Stimulated activated CD4-positive, alpha-beta T cell treated with anti-CD3 and anti-CD28 coated beads, Interleukin-12 subunit alpha, Interleukin-12 subunit beta, amount 100 ng/mL, for 4 hours (primary cell): ENCODE results near the gene WNT3A.
A peak's percentile ranks its signal among the peaks of the same experiment; 100 is the strongest.

Experiments used
- DNase-seq: peaks from one replicate; pipeline ENCODE4 v3.0.0-alpha.2; 2020

Gene WNT3A

DNA sequence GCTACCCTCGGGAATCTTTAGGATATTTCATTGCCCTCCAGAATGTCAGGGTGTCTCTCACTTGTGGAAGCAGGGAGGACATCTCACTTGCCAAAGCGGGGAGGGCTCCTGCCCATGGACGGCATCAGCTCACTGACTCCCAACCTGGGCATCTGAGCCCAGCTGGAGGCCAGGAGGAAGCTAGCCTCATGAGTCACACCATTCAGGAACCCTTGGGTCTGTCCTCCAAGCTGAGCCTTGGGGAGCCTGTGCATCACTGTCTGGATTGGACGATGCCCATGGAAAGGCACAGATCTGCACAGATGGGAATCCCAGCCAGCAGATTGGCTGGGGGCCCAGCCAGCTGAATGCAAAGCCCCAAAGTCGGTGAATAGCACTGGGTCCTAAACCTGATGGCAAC, 25.2 kb downstream of the WNT3A start:
- no peak for DNase-seq

- no peak for DNase-seq
Measured at GRCh38 chr1:228033376-228033775, 26.6 kb downstream of the WNT3A start.

GRCh38 chr1:228034954-228035837, 28.4 kb downstream of the WNT3A start:
- DNase-seq = no peak

DNA sequence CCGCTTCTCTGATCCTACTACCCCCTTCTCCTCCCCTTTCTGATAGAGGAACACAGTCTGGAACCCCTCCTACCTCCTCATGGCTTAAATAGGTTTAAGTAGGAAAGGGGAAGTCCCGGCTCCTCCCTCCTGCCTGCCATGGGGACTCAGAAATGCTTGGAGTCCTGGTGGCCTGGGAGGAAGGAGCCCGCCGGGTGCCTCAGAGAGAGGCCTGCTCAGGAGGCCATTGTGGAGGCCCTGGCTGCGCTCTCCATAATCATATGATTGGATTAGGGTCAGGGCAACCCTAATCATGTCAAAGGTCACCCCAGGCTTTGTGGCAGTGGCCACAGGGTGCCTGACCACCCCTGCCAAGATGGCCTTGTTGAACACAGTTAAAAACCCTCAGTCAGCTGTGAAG, 29.0 kb downstream of the WNT3A start:
- DNase-seq = no peak

- no peak for DNase-seq
Measured at GRCh38 chr1:228036701-228037231, 30.0 kb downstream of the WNT3A start.

DNA sequence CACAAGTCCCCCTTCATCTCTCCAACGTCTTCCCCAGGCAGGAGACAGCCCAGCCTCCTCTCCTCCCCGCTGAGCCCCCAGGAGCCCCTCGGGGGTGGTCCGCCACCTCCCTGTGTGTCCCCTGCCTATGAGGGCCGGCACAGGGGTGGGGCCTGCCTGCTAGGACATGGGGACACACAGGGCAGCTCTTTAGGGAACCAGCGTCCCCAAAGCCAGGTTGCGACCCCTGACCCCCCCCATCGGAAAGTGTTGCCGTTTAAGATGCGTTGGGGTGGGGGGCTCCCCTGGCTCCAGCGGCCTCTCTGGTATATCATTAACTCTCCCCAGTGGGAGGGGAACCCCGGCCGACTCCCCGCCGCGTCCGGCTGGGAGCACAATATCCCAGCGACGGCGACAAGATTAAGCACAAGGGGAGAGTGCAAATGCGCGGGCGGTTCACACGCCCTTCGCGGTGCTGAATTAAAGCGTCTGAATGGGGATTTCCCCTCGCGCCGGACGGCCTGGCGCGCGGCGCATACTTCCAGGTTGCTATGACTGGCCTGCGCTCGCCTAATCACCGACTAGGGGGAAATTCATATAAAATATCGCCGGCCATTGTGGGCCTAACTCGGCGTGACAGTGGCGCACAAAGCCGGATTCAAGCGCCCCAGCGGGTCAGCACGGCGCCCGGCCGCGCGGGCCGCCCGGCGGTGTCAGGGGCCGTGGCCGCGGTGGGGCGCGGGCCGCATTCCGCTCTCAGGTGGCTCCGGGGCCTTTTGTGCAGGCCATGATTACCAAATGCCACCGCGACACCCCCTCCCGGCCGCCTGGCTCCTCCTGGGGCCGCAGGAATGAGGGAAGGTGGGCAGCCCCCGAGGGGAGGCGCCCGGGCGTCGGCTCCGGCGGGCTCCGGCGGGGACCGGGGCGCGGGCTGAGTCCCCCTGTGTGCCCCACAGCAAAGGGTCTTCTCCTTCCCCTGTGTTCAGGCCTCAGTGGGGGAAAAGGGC, 30.9 kb downstream of the WNT3A start:
- DNase-seq = peak; percentile 23

GRCh38 chr1:228038387-228039005, 31.7 kb downstream of the WNT3A start:
- DNase-seq = no peak

DNA sequence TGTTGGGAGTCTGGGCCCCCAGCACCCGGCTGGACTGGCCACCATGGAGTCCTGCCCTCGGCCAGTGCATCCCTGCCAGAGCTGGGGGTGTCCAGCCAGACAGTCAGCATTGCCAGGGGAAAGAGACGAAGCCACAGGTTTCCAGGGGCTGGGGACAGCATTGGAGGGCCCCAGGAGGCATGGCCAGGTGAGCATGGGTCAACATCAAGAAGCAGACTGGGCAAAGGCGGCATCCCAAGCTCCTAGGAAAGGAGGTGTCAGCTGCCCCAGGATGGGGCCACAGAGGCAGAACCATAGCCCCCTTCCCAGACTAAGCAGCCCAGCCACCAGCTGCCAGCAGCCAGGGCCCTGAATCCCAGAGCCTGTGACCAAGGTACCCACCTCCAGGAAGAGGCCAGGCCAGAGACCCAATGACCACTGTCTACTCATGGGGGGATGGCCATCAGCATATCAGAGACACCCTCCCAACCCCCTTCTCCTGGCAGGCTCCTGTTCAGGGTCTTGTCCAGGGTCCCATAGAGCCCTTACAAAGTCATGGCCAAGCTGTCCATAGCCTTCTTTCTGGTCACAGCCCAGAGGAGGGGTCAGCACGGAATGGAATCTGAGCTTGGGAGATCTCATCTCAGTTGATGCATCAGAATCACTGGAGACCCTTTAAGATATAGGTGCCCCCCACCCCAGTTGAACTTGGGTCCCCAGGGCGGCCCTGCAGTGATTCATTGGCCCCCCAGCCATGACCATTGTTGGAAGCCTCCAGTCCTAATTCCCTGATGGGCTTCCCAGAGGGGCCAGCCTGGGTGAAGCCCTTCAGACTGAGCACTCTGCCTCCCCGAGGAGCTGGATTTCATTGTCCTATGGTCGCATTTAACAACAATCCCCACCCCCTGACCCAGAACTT, 32.5 kb downstream of the WNT3A start:
- DNase-seq = no peak

- DNase-seq = no peak
Measured at GRCh38 chr1:228039986-228040385, 33.2 kb downstream of the WNT3A start.

DNA sequence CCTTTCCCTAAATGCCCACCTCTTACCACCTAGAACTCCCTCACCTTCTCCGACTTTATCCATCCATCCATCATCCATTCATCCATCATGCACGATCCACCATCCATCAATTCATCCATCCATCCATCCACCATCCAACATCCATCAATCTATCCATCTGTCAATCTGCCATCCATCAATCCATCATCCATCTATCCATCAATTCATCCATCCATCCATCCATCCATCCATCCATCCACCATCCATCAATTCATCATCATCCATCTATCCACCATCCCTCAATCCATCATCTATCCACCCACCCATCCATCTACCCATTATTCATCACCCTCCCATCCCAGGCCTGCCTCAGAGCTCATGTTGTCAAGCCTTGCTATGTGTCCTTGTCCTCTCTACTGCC, 34.5 kb downstream of the WNT3A start:
- no peak for DNase-seq

DNA sequence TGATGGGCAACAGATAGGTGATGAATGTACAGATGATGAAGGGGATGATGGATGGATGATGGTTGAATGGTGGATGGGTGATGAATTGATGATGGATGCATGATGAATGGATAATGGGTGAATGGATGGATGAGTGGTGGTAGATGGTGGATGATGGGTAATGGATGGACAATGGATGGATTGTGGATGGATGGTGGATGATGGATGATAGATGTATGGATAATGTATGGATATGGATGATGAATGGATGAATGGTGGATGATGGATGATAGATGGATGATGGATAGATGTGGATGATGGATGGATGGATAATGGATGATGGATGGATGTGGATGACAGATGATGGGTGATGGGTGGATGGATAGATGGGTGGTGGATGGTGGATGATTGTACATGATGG, 35.7 kb downstream of the WNT3A start:
- DNase-seq = no peak

DNA sequence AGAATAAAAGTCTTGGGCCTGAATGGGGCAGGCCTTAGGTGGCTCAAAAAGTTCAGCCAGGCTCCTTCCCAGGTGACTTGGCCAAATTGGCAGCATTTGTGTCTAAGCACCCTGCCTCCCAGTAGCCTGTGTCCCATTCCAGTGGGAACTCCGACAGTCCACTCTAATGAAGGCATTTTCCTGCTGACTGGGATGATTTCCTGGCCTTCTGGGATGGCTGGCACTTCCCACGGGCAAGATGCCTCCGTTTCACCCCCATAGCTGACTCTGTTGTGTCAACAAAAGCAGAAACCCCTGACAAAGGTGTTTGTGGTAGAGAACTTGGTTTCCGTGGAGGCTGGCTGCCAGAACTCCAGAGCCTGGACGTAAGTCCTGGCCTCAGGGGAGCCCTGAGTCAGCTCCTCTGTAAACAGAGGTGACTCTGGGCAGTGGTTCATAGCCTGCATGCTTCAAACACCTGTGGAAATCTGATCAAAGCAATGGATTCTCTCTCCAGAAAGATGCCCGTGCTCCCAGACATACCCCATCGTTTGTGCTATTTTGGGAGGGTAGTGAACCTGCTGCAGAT, 36.6 kb downstream of the WNT3A start:
- DNase-seq = no peak

DNA sequence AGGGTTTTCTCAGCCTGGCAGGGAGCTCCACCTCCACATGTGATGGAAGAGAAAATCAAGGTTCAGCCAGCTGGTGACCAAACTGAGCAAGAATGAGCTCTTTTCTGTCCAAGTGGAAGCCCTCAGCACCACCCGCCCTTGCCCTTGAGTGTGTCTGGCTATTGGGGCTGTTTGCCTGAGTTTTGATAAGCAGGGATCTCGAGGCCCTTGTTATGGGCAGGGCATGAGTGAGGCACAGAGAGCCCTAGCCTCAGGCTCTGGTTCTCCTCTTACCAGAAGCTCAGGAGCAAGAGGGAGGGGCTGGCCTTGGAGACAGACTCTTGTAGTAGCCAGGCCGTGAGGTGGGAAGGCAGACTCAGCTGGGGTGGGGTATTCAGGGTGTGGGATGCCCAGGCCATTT, 38.2 kb downstream of the WNT3A start:
- no peak for DNase-seq

- no peak for DNase-seq
Measured at GRCh38 chr1:228045405-228045804, 38.6 kb downstream of the WNT3A start.

DNA sequence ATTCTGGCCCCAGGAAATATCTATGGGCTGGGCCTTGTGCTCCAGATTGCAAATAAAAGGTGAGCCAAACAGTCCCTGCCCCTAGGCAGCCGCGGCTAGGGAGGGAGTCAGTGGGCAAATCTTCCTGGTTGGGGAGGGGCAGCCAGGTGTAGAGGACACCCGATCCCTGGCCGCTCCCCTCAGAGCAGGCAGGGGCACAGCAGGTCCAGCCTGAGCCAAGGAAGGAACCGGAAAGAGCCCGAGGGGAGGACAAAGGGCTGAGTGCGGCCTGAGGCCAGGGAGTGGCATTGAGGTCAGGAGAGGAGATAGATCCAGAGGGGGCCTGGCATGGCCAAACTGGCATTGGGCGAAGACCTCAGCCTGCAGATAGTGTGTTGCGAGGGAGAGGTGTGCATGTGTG, 39.1 kb downstream of the WNT3A start:
- DNase-seq = no peak

GRCh38 chr1:228046421-228047182, 39.8 kb downstream of the WNT3A start:
- DNase-seq = no peak

GRCh38 chr1:228047183-228047466, 40.3 kb downstream of the WNT3A start:
- DNase-seq = no peak

- DNase-seq = no peak
Measured at GRCh38 chr1:228048120-228048519, 41.3 kb downstream of the WNT3A start.

GRCh38 chr1:228048659-228049298, 42.0 kb downstream of the WNT3A start:
- no peak for DNase-seq

DNA sequence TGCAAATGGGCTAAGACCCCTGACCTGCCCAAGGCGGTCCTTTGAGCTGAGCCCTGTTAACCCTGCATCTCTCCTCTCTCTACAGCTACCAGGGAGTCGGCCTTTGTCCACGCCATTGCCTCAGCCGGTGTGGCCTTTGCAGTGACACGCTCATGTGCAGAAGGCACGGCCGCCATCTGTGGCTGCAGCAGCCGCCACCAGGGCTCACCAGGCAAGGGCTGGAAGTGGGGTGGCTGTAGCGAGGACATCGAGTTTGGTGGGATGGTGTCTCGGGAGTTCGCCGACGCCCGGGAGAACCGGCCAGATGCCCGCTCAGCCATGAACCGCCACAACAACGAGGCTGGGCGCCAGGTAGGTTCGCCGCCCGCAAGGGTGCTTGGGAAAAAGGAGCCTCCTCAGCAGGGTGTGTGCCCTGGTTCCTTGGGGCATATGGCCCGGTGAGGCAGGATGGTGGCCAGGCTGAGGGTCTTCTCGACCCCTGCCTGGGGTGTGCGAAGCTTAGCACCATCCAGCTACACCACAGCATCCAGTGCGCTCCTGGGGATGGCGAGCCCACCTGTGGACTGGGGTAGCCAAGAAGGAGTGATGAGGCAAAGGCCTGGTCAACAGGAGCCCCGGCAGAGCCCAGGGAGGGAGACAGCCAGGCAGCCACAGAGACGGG, 43.9 kb downstream of the WNT3A start:
- no peak for DNase-seq
